Muscle layer of colon (tissue), 2 donors: ENCODE results near the gene GBX2.

Experiments
- H3K27ac ChIP-seq: one replicate; pipeline ENCODE4 v1.7.0; 2013; ENCODE audit warnings: low read depth, mild to moderate bottlenecking, low read length, moderate library complexity
- H3K27me3 ChIP-seq, 2 donors: one replicate each; pipeline ENCODE4 v1.7.0; 2013; ENCODE audit warnings: low read length in 2 of 2, mild to moderate bottlenecking in 2 of 2; ENCODE audit not compliant: insufficient read depth in 2 of 2, control insufficient read depth in 1 of 2
- H3K36me3 ChIP-seq: one replicate; pipeline ENCODE4 v1.7.0; 2013; ENCODE audit warnings: mild to moderate bottlenecking, low read length; ENCODE audit not compliant: insufficient read depth
- H3K4me1 ChIP-seq: one replicate; pipeline ENCODE4 v1.7.0; 2013; ENCODE audit warnings: mild to moderate bottlenecking, low read length; ENCODE audit not compliant: insufficient read depth
- H3K4me3 ChIP-seq, 2 donors: one replicate each; pipeline ENCODE4 v1.7.0; 2013; ENCODE audit warnings: low read length in 2 of 2, low read depth in 1 of 2, mild to moderate bottlenecking in 1 of 2, moderate library complexity in 1 of 2
- H3K9ac ChIP-seq: one replicate; pipeline ENCODE4 v1.7.0; 2013; ENCODE audit warnings: low read length
- H3K9me3 ChIP-seq: one replicate; pipeline ENCODE4 v1.7.0; 2013; ENCODE audit warnings: mild to moderate bottlenecking, low read length
- donor health status: abdominal sarcoma.
- donor health status: Adenocarcinoma of cecum.

Gene GBX2

GRCh38 chr2:236164925-236165841 is 3.0 kb downstream of the GBX2 start:
- H3K27me3 ChIP-seq = peaks cover 81 to 97% of the 10 kb centered on the region in 2 donors
- H3K4me3 ChIP-seq = no peak overlapping the region
- peaks cover 38% of the 10 kb centered on the region for H3K4me1 ChIP-seq
- H3K27ac ChIP-seq = no peak overlapping the region
- no peaks in the 10 kb centered on the region for H3K9me3 ChIP-seq
- H3K36me3 ChIP-seq = no peaks in the 10 kb centered on the region
- no peak overlapping the region for H3K9ac ChIP-seq

DNA sequence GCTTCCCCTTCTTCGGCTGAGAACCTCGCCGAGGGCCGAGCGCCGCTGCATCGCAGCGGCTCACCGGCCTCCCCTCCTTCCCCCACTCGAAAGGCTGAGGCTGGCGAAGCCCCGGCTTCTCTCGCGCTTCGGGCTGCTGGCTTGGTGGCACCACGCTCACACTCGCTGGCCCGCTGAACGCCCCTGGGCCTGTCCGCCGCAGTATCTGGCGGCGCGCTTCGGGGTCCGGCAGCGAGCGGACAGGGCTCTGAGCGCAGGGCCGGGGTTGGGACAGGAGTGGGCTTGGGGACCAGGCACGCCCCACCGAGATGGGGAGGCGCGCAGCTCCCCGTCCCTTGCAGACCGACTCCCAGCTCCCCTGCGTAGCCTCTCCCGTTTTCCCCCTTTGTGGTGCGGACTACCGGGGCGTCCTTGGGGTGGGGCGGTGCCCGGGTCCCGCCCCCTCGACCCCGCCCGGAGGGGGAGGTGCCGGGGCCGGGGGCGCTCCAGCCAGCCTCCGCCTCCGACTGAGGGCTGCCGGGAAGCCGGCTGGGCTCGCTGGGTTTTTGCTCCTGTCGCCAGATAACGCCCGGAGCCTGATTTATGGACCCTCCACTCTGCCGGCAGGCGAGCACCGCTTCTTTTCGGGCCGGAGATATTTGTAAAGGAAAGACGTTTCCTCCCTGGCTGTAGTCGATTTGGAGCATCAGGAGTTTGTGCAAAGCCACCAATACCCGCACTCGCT is 3.8 kb downstream of the GBX2 start:
- peaks cover 38% of the 10 kb centered on the region for H3K4me1 ChIP-seq

GRCh38 chr2:236163471-236164200 is 4.5 kb downstream of the GBX2 start:
- no peak overlapping the region for H3K9ac ChIP-seq
- H3K27ac ChIP-seq = no peak overlapping the region
- H3K4me3 ChIP-seq = peak overlapping the region in 1 of 2 donors; percentile 27
- peaks cover 38% of the 10 kb centered on the region for H3K4me1 ChIP-seq
- H3K27me3 ChIP-seq = peaks cover 68 to 97% of the 10 kb centered on the region in 2 donors
- H3K9me3 ChIP-seq = no peaks in the 10 kb centered on the region
- no peaks in the 10 kb centered on the region for H3K36me3 ChIP-seq

More for the DNA sequence above, 3.8 kb downstream of the GBX2 start:
- Histone ChIP-seq H3K9ac (no peak overlapping the region), H3K9me3 (no peaks in the 10 kb centered on the region), H3K27me3 (peaks cover 74 to 97% of the 10 kb centered on the region in 2 donors), H3K36me3 (no peaks in the 10 kb centered on the region), H3K27ac (no peak overlapping the region), H3K4me3 (peak overlapping the region; percentile 27 to 50)

DNA sequence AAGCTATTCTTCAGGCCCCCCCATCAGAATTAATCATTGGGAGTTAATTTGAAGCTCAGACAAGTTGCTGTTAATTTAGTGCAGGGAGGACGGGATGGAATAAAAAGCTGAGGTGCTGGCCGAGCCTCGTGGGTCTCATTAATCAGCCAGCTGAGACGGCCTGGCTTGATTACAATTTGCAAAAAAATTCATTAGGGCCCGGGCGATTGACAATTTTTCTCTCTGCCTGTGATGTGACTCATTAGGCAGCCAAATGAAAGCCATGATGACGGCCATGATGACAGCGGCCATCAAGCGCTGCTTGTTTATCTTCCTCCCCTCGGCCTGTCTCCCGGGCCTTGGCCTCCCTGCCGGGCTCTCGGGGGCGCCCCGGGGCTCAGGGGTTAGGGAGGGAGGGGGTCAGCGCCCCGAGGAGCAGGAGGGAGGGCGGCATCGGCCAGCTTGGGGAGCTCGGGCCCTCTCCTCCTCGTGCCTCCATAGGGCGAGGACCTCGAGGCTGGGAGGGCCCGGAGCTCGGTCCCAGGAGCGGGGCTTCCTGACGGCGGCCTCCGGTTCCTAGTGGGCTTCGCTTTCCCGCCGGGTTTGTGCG is 5.2 kb downstream of the GBX2 start:
- H3K36me3 ChIP-seq = no peaks in the 10 kb centered on the region

GRCh38 chr2:236162031-236162845 is 5.9 kb downstream of the GBX2 start:
- H3K4me1 ChIP-seq = peaks cover 38% of the 10 kb centered on the region
- no peaks in the 10 kb centered on the region for H3K9me3 ChIP-seq
- no peak overlapping the region for H3K4me3 ChIP-seq
- no peaks in the 10 kb centered on the region for H3K36me3 ChIP-seq
- no peak overlapping the region for H3K9ac ChIP-seq
- H3K27me3 ChIP-seq = peaks cover 68 to 91% of the 10 kb centered on the region in 2 donors
- no peak overlapping the region for H3K27ac ChIP-seq

More for the DNA sequence above, 5.2 kb downstream of the GBX2 start:
- peaks cover 68 to 96% of the 10 kb centered on the region in 2 donors for H3K27me3 ChIP-seq
- no peaks in the 10 kb centered on the region for H3K9me3 ChIP-seq
- H3K4me1 ChIP-seq = peaks cover 38% of the 10 kb centered on the region
- no peak overlapping the region for H3K4me3 ChIP-seq
- H3K27ac ChIP-seq = no peak overlapping the region
- no peak overlapping the region for H3K9ac ChIP-seq

DNA sequence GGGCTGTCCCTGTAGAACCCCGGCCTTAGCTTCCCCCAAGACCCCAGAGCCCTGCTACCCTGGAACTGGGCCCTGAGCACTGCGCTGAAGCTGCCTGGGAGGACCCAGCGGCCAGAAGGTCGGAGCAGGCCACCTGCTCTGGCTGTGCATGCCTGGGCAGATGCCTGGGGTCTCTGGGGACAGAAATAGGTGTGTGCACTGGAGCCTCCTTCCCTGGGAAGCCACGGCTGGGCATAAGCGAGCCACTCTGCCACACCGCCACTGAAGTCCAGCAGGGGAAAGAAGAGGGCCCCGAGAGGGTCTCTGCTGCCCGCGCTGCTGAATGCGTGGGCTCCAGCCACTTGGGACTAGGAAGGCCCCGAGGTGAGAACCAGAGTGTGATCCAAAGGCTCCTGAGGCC is 6.7 kb downstream of the GBX2 start:
- Histone ChIP-seq H3K4me1 (peaks cover 33% of the 10 kb centered on the region), H3K27me3 (peaks cover 62 to 84% of the 10 kb centered on the region in 2 donors), H3K4me3 (no peak overlapping the region), H3K36me3 (no peaks in the 10 kb centered on the region), H3K27ac (no peak overlapping the region), H3K9ac (no peak overlapping the region), H3K9me3 (no peaks in the 10 kb centered on the region)

GRCh38 chr2:236161082-236161462 is 7.1 kb downstream of the GBX2 start:
- no peaks in the 10 kb centered on the region for H3K9me3 ChIP-seq
- H3K27me3 ChIP-seq = peaks cover 57 to 79% of the 10 kb centered on the region in 2 donors
- no peaks in the 10 kb centered on the region for H3K36me3 ChIP-seq
- H3K27ac ChIP-seq = no peak overlapping the region
- H3K9ac ChIP-seq = no peak overlapping the region
- no peak overlapping the region for H3K4me3 ChIP-seq
- H3K4me1 ChIP-seq = peaks cover 29% of the 10 kb centered on the region

GRCh38 chr2:236160366-236161081 is 7.7 kb downstream of the GBX2 start:
- Histone ChIP-seq H3K27ac (no peak overlapping the region), H3K4me3 (no peak overlapping the region), H3K4me1 (peaks cover 23% of the 10 kb centered on the region), H3K9ac (no peak overlapping the region), H3K9me3 (no peaks in the 10 kb centered on the region), H3K36me3 (no peaks in the 10 kb centered on the region), H3K27me3 (peaks cover 52 to 74% of the 10 kb centered on the region in 2 donors)

GRCh38 chr2:236159778-236160170 is 8.4 kb downstream of the GBX2 start:
- Histone ChIP-seq H3K27me3 (peaks cover 44 to 66% of the 10 kb centered on the region in 2 donors), H3K4me1 (peaks cover 16% of the 10 kb centered on the region), H3K27ac (no peak overlapping the region), H3K4me3 (no peak overlapping the region), H3K9ac (no peak overlapping the region), H3K9me3 (no peaks in the 10 kb centered on the region), H3K36me3 (no peaks in the 10 kb centered on the region)
